GM18951 (cell line): Measurements from ENCODE around the gene EHMT1.

ENCODE experiments used
- POLR2A ChIP-seq: IDR thresholded peaks from 4 replicates; pipeline ENCODE4 v1.6.1; 2011; ENCODE audit warnings: mild to moderate bottlenecking; ENCODE audit not compliant: insufficient read length, insufficient read depth; ENCODE audit errors: extremely low read depth
- in situ Hi-C: fragments of 300-500 bp; cut with MboI; formaldehyde crosslinking; loops from one replicate; pipeline ENCODE4 v1.12.0; 2022; ENCODE audit warnings: low sequenced_read_pairs, mixed read lengths, inconsistent platforms; ENCODE audit not compliant: unreplicated experiment

The EHMT1 gene

GRCh38 chr9:137784046-137784445, 165.2 kb downstream of the EHMT1 start:
- in situ Hi-C loops: no loop called here
- TF ChIP-seq POLR2A: no peak

DNA sequence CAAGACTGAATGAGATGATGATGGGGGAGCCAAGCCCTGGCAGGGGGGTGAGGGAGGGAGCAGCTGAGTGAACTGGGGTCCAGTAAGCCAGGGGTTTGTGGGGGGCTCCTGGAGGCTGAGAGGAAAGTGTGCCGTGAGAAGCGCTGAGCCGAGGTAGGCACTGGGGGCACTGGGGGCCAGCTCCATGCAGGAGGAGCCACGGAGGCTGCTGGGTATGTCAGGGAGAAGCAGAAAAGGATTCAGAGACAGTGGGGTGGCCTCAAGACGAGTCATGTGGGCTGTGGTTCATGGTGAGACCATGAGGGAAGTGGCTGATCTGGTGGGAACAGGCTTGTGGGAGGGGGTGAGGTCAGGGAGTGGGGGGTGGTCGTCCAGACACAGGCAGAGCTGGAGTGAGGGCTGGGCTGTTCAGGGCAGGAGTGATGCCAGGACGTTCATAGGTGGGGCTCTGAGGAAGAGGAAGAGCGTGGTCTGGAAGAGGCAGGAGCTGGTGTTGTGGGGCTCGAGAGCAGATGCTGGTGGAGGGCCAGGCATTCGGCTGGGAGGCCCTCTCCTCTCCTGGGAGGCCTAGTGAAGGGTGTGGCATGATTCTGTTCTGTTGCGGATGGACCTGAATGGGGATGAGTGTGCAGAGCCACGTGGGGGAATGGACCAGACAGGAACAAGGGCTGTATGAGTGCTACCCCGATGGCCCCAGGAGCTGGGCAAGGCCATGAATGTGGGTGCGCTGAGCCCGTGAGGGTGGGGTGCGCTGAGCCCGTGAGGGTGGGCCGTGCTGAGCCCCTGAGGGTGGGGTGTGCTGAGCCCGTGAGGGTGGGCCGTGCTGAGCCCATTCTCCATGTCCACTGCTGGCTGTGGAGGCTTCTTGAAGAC, 166.1 kb downstream of the EHMT1 start:
- no peak for TF ChIP-seq POLR2A
- in situ Hi-C loops: no loop called here

DNA sequence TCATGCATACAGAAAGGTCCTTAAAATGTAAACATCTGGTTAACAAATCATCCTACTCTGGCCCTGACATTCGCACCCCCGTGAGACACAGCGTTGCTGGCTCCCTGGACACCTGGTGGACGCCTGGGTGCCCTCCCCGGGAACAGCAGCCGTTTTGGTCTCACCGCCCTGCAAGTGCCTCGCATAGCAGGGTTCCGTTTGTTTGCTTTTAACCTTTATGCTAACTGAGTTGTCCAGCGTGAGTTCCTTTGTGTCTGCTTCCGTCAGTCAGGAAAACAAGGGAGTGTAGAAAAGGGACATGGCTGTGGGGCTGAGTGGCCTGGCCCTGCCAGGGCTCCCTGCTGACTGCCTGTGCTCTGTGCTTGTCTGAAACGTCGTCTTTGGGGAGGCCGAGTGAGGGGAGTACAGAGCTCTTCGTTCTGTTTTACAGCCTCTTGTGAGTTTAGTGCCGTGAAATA, 166.9 kb downstream of the EHMT1 start:
- TF ChIP-seq POLR2A: no peak
- in situ Hi-C loops: no loop called here

GRCh38 chr9:137786511-137786920, 167.7 kb downstream of the EHMT1 start:
- TF ChIP-seq POLR2A: no peak
- in situ Hi-C loops: no loop called here

GRCh38 chr9:137787381-137787780, 168.6 kb downstream of the EHMT1 start:
- TF ChIP-seq POLR2A: no peak
- in situ Hi-C loops: no loop called here

DNA sequence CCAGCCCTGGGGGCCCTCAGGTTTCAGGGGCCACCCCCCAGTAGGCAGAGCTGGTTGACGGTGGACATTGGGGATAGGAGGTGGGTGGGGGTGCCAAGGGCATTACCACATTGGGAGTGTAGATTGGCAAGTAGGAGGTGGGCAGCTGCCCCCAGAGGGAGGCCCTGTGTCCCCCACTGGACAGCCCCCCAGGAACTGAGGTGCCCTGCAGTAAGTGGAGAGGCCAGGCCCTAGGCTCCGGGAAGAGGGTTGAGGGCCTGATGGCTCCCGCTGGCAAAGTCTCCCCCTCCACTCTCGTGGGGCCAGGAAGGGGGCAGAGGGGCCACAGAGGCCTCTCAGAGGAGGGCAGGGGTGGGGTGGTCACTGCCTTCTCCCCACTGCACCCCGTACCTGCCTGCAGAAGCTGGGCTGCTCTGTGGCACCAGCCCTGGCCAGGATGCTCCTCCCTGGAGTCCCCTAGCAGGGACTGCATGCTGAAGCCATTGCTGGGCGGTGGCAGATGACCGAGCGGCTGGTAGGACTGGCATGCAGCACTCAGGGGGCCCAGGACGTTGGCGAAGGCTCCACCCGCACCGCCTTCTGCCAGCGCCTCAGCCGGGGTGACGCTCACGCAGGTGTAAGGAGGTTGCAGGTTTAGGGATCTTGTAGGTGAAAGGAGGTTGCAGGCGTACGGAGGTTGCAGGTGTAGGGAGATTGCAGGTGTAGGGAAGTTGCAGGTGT, 169.1 kb downstream of the EHMT1 start:
- no peak for TF ChIP-seq POLR2A
- in situ Hi-C loops: no loop called here

DNA sequence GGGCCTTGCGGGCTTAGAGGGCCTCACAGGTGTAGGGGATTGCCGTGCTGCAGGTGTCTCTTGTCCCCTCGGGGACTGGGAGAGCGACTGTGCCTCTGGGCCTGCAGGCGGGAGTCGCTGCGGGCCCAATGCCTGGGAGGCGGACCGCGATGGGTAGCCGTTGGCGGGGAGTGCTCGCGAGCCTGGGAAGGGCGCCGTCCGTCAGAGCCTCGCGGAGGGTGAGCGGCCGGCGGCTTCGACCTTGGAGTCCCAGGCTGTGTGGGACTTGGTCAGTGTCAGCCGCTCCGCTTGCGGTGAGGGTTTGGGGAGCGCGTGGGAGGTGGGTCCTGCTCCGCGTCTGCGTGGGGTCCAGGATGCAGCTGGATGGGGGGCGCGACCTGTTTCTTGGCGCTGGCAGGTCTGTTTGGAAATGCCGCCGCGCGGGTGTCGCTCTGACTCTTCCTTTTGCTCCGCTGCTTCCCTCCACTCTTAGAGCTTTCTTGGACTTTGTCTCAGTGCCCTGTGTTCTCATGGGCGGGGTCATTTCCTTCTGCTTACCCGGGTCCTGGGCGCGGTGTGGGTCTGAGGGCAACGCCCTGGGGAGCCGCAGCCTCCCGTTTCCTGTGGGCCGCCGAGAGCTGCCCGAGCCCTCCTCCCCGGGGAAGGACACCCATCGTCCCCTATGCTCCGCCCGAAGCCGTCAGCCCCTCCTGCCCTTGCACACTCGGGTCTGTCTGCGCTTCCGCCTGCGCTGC, 169.9 kb downstream of the EHMT1 start:
- TF ChIP-seq POLR2A: no peak
- in situ Hi-C loops: no loop called here

- in situ Hi-C loops: no loop called here
- TF ChIP-seq POLR2A: no peak
Observed at GRCh38 chr9:137789295-137789895, 170.6 kb downstream of the EHMT1 start.

DNA sequence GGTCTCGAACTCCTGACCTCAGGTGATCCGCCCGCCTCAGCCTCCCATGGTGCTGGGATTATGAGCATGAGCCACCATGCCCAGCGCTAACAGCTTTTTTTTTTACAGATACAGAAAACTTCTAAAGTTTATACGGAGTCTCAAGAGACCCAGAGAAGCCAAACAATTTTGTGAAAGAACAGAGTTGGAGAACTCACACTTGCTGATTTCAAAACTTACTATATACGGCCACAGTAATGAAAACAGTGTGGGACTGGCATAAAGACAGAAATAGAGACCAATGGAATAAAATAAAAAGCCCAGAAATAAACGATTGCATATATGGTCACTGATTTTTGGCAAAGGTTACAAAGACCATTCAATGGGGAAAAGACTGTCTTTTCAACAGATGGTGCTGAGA, 173.1 kb downstream of the EHMT1 start:
- in situ Hi-C loops: no loop called here
- no peak for TF ChIP-seq POLR2A

- TF ChIP-seq POLR2A: no peak
- in situ Hi-C loops: no loop called here
Observed at GRCh38 chr9:137793196-137793841, 174.5 kb downstream of the EHMT1 start.

DNA sequence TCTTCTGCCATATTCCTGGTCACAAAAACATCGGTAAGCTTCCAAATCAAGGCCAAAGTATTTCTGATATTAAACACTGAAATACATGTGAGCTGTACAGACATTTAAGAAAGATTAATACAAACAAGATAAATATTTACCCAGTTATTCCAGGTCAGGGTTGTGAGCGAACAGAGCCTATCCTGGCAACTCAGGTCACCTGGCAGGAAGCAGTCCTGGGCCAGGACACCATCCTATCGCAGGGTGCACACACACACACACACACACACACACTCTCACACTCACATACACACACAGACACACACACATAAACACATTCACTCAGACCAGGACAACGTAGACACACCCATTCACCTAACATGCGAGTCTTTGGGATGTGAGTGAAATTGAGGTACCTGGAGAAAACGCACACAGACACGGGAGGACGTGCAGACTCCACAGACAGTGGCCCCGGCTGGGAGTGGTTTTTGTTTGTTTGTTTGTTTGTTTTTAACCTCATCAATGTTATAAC, 176.4 kb downstream of the EHMT1 start:
- no peak for TF ChIP-seq POLR2A
- in situ Hi-C loops: no loop called here
